ENCODE measurements around the gene KLHL40.

DNA sequence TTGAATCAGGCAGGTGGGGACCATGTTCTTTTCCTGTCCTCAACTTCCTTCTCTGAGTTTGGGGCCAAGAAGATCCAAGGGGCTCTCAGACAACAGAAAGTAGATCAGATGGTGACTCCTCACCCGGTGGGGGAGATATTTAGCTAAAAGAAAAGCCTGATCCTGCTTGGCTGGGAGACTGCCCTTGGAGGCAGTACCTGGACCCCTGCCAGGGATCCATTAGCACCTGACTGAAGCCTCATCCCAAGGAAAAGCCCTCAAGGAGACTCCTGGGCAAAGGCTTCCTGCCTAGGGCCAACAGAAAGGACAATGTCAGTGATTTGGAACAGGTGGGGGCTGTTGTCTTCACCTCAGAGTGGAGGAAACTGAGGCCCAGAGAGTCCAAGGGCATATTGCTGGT, 50.7 kb downstream of the KLHL40 start:
- TF ChIP-seq, protein P1, sequence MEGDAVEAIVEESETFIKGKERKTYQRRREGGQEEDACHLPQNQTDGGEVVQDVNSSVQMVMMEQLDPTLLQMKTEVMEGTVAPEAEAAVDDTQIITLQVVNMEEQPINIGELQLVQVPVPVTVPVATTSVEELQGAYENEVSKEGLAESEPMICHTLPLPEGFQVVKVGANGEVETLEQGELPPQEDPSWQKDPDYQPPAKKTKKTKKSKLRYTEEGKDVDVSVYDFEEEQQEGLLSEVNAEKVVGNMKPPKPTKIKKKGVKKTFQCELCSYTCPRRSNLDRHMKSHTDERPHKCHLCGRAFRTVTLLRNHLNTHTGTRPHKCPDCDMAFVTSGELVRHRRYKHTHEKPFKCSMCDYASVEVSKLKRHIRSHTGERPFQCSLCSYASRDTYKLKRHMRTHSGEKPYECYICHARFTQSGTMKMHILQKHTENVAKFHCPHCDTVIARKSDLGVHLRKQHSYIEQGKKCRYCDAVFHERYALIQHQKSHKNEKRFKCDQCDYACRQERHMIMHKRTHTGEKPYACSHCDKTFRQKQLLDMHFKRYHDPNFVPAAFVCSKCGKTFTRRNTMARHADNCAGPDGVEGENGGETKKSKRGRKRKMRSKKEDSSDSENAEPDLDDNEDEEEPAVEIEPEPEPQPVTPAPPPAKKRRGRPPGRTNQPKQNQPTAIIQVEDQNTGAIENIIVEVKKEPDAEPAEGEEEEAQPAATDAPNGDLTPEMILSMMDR (optimal IDR thresholded peaks at IDR 0.05 in 1 of 3, IDR thresholded peaks at IDR 0.05 in 1 of 3, conservative IDR thresholded peaks at IDR 0.05 in 1 of 3; ENCODE audit: extremely low read depth in 1 of 3, insufficient read depth in 2 of 3, low read length in 3 of 3) = no peak
- no peak for TF ChIP-seq EZH2 (IDR thresholded peaks at IDR 0.05; ENCODE audit: low read length)
